ENCODE data around the gene DGKQ. TPM values are rescaled to one million over a fixed set of nuclear protein-coding genes. Genes with fewer than 3 reads are reported as not detected.

The DGKQ gene
- total RNA-seq, 1 experiment from 2014 or later: 22.0 TPM

GRCh38 chr4:1022739-1023066 is 49.3 kb upstream of the DGKQ start:
- Histone ChIP-seq H3K9me3 (ENCODE audit: control insufficient read depth in 1 of 2, insufficient read depth in 1 of 2, low read depth in 1 of 2, low read length in 2 of 2) (no peaks in the 10 kb centered on the region), H4K20me1 (ENCODE audit: insufficient read depth) (no peaks in the 10 kb centered on the region), H3K4me3 (replicated peaks in 1 of 2; ENCODE audit: low read depth in 1 of 2, low read length in 2 of 2) (no peak overlapping the region), H3K4me1 (ENCODE audit: control insufficient read depth in 1 of 2, insufficient read depth in 2 of 2, low read length in 2 of 2) (peaks cover 0 to 23% of the 10 kb centered on the region in 2 experiments; a peak in 2 of 4 replicates), H3K9me2 (ENCODE audit: insufficient read depth) (no peaks in the 10 kb centered on the region), H3K9ac (ENCODE audit: low read length) (no peak overlapping the region), H3K27ac (ENCODE audit: low read depth, low read length) (no peak overlapping the region), H3K79me2 (ENCODE audit: insufficient read depth, low read length) (no peaks in the 10 kb centered on the region; the same call in 1 of the 2 replicates), H3K4me2 (ENCODE audit: low read length) (no peak overlapping the region), H3K36me3 (ENCODE audit: control insufficient read depth in 1 of 2, insufficient read depth in 2 of 2, low read length in 2 of 2) (peaks cover 8 to 11% of the 10 kb centered on the region in 2 experiments; a peak in 3 of 4 replicates), H3K27me3 (ENCODE audit: insufficient read depth, low read length) (no peaks in the 10 kb centered on the region), H2AFZ (ENCODE audit: low read depth, low read length, poor library complexity, severe bottlenecking) (no peak overlapping the region)
- intact Hi-C loops (cut with micrococcal nuclease): no loop called here
- TF ChIP-seq TCF7L2 (IDR thresholded peaks at IDR 0.05; ENCODE audit: borderline replicate concordance, extremely low read depth, insufficient read depth, insufficient read length): peak; percentile 91
- TF ChIP-seq, protein P1, sequence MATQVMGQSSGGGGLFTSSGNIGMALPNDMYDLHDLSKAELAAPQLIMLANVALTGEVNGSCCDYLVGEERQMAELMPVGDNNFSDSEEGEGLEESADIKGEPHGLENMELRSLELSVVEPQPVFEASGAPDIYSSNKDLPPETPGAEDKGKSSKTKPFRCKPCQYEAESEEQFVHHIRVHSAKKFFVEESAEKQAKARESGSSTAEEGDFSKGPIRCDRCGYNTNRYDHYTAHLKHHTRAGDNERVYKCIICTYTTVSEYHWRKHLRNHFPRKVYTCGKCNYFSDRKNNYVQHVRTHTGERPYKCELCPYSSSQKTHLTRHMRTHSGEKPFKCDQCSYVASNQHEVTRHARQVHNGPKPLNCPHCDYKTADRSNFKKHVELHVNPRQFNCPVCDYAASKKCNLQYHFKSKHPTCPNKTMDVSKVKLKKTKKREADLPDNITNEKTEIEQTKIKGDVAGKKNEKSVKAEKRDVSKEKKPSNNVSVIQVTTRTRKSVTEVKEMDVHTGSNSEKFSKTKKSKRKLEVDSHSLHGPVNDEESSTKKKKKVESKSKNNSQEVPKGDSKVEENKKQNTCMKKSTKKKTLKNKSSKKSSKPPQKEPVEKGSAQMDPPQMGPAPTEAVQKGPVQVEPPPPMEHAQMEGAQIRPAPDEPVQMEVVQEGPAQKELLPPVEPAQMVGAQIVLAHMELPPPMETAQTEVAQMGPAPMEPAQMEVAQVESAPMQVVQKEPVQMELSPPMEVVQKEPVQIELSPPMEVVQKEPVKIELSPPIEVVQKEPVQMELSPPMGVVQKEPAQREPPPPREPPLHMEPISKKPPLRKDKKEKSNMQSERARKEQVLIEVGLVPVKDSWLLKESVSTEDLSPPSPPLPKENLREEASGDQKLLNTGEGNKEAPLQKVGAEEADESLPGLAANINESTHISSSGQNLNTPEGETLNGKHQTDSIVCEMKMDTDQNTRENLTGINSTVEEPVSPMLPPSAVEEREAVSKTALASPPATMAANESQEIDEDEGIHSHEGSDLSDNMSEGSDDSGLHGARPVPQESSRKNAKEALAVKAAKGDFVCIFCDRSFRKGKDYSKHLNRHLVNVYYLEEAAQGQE (IDR thresholded peaks at IDR 0.05; ENCODE audit: low read depth): no peak
- DNase-seq (ENCODE audit: low read depth, low spot score) (no peak), ATAC-seq (peak; percentile 12)
- BruUV-seq (replicated peaks): no TSS peak
- ChIA-PET POLR2A (no interaction called here), RAD21 (ENCODE audit: low non-redundant PET in 1 of 2, low total read pairs in 2 of 2, uncharacterized antibody in 2 of 2, unreplicated experiment in 2 of 2) (no interaction called here), CTCF (no interaction called here)

DNA sequence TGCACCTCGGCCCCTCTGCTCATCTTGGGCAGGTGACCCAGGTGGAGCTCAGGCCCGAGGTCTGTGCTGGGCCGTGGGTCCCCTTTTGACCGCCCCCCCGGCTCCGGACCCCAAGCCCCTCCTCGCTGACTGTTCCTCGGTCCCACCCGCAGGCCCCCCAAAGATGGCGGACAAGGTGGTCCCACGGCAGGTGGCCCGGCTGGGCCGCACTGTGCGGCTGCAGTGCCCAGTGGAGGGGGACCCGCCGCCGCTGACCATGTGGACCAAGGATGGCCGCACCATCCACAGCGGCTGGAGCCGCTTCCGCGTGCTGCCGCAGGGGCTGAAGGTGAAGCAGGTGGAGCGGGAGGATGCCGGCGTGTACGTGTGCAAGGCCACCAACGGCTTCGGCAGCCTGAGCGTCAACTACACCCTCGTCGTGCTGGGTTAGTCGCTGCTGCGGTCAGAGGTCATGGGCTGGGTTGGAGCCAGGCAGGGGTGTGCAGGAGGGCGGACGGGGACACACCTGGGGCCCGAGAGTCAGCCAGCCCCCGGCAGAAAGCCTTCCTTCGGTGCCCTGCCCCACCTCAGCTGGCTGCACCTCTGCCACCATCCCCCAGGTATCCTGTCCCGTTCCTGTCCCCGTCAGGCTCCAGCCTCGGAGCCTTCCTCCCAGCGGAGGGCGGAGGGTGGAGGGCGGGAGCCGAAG is 48.8 kb upstream of the DGKQ start:
- ChIA-PET CTCF (no interaction called here), POLR2A (no interaction called here), RAD21 (ENCODE audit: low non-redundant PET in 1 of 2, low total read pairs in 2 of 2, uncharacterized antibody in 2 of 2, unreplicated experiment in 2 of 2) (no interaction called here)
- no peaks in the 10 kb centered on the region; the same call in 1 of the 2 replicates for H3K79me2 ChIP-seq (ENCODE audit: insufficient read depth, low read length)
- DNase-seq (ENCODE audit: low read depth, low spot score): no peak
- no peak overlapping the region for H3K27ac ChIP-seq (ENCODE audit: low read depth, low read length)
- intact Hi-C loops (cut with micrococcal nuclease): no loop called here
- BruUV-seq (replicated peaks): no TSS peak
- H4K20me1 ChIP-seq (ENCODE audit: insufficient read depth): no peaks in the 10 kb centered on the region
- no peaks in the 10 kb centered on the region for H3K9me3 ChIP-seq (ENCODE audit: control insufficient read depth in 1 of 2, insufficient read depth in 1 of 2, low read depth in 1 of 2, low read length in 2 of 2)
- H3K36me3 ChIP-seq (ENCODE audit: control insufficient read depth in 1 of 2, insufficient read depth in 2 of 2, low read length in 2 of 2): peaks cover 8 to 11% of the 10 kb centered on the region in 2 experiments; a peak in 3 of 4 replicates
- H3K9ac ChIP-seq (ENCODE audit: low read length): no peak overlapping the region
- no peak for TF ChIP-seq POLR2AphosphoS5 (IDR thresholded peaks at IDR 0.05; ENCODE audit: low read depth, low read length)
- no peak for TF ChIP-seq EGR1 (IDR thresholded peaks at IDR 0.05; ENCODE audit: low read depth)
- TF ChIP-seq ATF3 (IDR thresholded peaks at IDR 0.05): no peak
- no peaks in the 10 kb centered on the region for H3K9me2 ChIP-seq (ENCODE audit: insufficient read depth)
- H2AFZ ChIP-seq (ENCODE audit: low read depth, low read length, poor library complexity, severe bottlenecking): no peak overlapping the region
- H3K27me3 ChIP-seq (ENCODE audit: insufficient read depth, low read length): no peaks in the 10 kb centered on the region
- peaks cover 0 to 23% of the 10 kb centered on the region in 2 experiments; a peak in 2 of 4 replicates for H3K4me1 ChIP-seq (ENCODE audit: control insufficient read depth in 1 of 2, insufficient read depth in 2 of 2, low read length in 2 of 2)
- H3K4me2 ChIP-seq (ENCODE audit: low read length): 0 out of 2 replicates have a peak overlapping the region, but pooled peaks have one; percentile 2
- no peak overlapping the region for H3K4me3 ChIP-seq (replicated peaks in 1 of 2; ENCODE audit: low read depth in 1 of 2, low read length in 2 of 2)
- ATAC-seq: no peak
